ENCODE results near the gene MERTK.
"Not testable (repeated sequence)": the region's sequence is repeated elsewhere in the genome, so short reads cannot be mapped to it uniquely, and the experiment has no call there.

- TF ChIP-seq CTCF, EP300 (IDR thresholded peaks at IDR 0.05): not testable (repeated sequence)
These were observed 141.1 kb downstream of the MERTK start for GRCh38 chr2:112039556-112039955.

All from ovary (tissue), 3 donors.